ENCODE results near the gene NIPAL4.

GRCh38 chr5:157463081-157463480 lies 3.1 kb downstream of the NIPAL4 start:
- TF ChIP-seq CTCF (IDR thresholded peaks at IDR 0.05) = no peak
- TF ChIP-seq EZH2phosphoT487 (IDR thresholded peaks at IDR 0.05) = no peak

All from neural progenitor cell (in vitro differentiated cells).